Stimulated activated CD4-positive, alpha-beta T cell treated with anti-CD3 and anti-CD28 coated beads, TNF-alpha, amount 100 ng/mL, for 24 hours (primary cell): ENCODE results near the gene KSR1.

Experiments used
- DNase-seq, 3 experiments: peaks; one replicate each; pipeline ENCODE4 v3.0.0-alpha.2; 2020; ENCODE audit warnings: low read depth in 3 of 3

Gene KSR1

DNA sequence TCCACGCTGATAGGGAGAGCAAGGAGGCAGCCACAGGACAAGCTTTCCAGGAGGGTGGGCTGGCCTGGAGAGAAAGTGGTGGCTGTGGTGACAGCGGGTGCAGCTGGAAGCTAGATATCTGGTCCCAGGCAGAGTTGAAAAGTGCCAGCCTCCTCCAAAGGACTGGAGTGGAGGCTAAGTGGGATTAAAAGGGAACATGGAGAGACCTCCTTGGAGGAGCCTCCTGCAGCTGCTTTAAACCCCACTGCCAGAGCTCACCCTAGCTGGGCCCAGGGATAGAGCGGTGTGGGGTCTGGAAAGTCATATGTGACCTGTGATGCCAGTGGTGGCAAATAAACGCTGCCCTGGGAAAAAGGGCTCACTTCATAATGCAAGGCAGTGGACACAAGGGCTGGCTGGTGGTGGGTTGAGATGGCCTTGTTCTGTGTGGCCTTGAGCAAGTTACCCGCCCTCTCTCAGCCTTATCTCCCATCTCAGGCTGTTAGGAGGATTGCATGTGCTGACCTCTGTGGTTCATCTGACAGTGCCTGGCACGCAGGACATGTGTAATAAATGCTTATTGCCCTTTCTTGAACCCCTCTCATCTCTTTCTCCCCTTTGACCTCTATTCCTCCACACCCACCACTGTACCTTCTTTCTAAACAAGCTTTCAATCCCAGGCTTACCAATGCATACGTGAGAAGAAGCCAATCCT lies 113.8 kb downstream of the KSR1 start:
- no peak for DNase-seq

DNA sequence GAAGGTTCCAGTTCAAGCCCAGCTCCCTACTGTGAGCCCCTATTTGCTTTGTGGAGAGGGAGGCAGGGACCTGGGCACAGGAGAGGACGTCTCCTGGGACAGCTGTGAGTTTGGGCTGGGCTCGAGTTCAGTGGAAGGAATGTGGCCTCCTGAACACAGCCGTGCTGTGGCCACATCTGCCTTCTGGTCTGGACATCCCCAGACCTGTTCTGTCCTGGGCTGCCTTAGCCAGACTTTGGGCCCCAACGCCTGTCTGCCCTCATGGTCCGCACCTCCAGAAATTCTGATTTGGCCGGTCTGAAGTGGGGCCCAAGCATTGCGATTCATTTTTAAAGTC lies 114.3 kb downstream of the KSR1 start:
- no peak for DNase-seq

DNA sequence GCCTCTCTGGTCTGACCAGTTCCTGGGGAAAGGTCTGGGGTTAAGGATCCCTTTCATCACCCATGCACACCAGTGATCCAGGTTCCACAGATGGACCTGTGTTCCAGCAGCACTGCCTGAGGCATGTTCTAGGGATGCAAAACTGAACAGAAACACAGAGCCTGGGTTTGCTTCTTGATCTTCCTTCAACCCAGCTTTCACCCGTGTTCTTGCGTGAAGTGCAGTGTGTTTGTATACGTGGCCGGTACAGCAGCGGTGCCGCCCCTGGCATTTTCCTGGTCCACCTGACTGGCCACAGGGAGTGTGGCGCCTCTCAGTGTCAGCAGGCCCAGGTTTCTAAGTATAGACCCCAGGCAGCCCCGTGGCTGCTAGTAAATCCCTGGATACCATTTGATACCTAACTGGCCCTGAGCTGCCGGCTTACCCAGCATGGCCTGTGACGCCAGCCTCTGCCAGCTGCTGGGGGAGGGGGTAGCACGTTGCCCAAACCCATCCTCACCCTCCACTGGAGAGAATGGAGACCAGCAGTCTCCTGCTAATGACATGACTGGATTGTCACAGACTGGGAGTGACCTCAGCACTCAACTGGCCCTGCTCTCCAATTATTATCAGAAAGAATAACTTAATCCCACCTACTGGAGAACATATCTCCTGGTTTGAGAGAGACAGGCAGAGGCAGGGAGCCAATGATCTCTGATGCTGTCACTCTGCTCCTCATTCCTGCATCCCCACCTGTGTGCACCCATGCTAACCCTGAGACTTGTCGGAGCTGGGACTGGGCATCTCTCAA lies 115.5 kb downstream of the KSR1 start:
- DNase-seq = no peak

DNA sequence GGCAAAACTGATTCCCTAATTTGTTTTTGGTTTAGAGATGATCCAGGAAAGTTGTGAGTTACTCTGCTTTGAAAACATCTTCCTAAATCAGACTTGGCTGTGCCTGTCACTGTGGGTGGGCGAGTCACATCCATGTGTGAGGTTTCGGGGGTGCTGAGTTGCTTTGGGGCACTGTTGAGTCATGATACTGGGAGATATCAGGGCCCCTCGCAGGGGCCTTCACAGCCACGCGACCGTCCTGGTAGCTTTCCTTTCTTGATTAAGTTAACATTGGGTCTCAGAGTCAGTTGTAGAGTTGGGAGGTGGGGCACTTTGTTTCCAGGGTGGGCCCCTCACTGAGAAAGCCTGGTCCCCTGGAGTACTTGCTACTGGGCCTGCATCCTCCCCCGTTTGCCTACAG lies 116.4 kb downstream of the KSR1 start:
- peak; percentile 43 to 70 (median 45) for DNase-seq

DNA sequence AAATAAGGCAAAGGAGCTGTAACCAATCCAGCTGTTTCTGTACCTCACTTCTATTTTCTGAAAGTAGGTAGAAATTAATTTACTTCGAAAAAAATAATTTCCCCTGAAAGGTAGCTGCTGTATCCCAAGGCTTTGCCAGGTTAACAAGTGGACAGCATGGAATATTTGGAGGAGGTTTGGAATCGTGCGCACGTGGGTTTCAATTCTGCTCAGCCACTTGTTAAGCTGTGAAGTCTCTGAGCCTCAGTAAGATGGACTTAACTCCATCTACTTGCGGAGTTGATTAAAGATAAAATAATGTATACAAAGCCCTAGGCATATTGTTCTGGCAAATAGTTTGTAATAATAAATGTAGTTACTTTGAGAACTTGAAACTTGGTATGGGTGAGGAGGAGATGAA lies 117.3 kb downstream of the KSR1 start:
- DNase-seq = no peak

DNA sequence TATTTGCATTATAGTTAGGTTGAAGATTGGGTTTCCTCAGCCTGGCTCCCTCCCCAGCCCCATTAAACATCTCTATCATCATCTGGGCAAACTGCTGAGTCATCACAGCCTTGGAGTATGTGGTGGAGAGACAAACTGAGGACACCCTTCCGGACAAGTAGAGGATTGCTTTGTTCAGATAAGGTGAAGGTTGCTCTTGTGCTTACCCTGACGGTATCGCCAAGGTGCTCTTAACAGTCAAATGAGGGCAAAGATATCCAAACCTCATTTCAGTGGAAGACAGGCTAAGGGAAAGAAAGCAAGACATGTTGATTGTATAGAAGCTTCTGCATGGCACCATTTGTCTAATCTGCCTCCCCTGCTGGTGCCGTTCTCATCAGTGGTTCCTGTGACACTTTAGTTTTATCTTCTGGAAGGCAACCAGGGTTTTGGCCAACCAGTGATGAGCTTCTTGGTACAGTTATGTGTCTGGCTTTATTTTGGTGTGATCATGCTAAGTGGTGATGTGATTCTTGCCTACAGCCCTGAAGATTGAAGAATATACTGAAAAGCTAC lies 117.8 kb downstream of the KSR1 start:
- no peak for DNase-seq

DNA sequence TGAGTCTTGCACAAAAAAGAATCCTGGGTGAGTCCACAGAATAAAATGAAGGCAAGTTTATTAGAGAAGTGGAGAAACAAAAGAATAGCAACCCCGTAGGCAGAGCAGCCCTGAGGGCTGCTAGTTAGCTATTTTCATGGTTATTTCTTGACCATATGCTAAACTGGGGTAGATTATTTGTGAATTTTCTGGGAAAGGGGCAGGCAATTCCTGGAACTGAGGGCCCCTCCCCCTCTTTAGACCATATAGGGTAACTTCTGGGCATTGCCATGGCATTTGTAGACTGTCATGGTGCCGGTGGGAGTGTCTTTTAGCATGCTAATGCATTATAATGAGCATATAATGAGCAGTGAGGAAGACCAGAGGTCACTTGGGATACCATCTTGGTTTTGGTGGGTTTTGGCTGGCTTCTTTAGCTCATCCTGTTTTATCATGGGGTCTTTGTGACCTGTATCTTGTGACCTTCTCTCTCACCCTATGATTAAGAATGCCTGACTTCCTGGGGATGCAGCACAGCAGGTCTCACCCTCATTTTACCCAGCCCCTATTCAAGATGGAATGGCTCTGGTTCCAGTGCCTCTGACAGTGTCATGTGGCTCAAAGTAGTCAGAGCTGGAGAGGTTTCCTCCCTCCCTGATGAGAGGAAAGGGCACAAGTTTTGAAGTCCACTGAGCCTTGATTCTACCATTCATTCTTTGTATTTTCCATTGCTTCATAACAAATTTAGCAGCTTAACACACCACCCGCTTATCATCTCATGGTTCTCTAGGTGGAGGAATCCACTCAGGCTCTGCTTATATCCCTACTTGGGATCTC lies 119.1 kb downstream of the KSR1 start:
- no peak for DNase-seq

DNA sequence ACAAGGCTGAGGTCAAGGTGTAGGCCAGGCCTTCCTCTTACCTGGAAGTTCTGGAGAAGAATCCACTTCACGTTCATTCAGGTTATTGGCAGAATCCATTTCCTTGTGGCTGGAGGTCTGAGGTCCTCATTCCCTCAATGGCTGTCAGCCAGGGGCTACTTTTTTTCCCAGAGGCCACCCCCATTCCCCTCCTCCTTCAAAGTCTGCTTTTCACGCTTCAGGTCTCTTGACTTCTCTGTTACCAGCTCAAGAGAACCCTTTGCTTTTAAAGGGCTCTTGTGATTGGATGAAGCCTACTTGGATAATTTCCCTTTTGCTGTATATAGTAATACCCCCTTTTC lies 119.6 kb downstream of the KSR1 start:
- no peak for DNase-seq

DNA sequence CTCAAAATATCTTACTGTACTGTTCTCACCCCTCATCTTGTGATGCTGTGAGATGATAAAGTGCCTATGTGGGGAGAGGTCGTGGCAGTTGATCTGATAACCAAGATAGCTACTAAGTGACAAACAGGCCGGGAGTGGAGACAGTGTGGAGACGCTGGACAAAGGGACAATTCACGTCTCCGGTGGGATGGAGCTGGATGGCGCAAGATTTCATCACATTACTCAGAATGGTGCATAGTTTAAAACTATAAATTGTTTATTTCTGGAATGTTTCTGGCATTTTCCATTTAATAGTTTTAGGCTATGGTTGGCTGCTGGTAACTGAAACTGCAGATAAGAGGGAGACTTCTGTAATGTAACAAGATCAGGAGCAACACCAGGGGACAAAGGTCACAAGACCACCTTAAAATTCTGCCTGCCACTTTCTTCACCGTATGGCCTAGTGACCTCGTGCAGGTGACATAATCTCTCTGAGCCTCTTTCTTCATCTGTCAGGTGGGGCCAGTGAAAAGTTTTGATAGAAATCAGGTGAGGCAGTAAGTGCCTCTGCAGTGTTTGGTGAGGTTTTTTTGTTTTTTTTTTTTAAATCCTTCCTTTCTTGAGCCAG lies 120.3 kb downstream of the KSR1 start:
- DNase-seq = no peak

DNA sequence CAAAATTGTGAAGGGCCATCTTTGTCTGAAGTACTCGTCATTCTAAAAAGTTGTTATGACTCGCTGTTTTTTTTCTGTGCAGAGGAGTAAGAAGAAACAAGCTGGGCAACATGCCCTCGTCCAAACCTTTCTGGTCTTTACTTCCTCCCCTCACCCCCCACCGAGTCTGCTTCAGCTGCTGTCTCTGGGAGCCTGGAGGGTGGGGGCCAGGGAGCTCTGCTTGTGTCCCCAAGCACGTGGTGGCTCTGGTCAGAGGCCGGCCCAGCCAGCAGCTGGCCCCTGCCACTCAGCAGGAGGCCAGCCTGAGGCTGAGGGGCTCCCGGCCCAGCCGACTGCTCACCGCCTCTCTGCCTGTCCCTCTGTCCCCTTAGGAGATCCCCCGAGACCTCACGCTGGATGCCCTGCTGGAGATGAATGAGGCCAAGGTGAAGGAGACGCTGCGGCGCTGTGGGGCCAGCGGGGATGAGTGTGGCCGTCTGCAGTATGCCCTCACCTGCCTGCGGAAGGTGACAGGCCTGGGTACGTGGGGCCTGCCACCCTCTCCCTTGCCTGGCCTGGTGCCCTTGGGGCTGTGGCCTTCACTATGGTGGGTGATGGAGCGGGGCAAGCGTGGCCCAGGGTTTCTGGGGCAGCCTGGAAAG lies 121.0 kb downstream of the KSR1 start:
- no peak for DNase-seq

DNA sequence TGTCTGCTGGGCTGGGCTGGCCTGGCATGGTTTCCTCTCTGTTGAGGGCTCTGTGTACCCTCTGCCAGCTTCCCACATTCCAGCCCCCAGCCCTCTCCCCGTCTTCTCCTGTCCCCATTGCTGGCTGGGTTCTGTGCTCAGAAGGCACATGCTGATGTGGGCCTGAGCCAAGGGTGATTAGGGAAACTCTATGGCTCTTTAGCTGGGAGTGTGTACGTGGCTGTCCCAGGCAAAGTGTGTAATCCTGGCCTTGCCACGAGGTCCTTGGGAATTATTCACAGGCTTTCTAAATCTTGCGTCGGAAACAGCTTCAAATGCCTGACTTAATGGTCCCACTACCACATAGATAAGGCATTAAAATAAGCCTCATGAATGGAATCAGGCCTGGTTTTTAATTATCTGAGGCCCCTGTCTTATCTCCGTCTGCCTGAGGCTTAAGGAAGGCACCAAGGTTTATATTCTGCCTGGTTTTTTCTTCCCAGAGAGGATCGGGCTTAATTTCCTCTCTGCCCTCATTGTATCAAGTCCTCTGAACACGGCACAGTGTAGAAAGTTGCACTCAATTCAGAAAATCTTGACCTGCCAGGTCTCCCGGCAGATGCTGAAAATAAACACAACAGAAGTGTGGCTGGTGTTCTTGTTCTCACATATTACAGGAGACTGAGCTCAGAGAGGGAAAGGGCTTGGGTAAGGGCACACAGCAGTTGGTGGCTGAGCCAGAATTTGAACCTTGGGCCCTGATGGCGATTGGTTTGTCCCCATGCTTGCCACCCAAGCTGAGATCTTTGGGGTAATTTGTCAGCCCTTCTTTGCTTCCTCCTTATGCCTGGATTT lies 121.9 kb downstream of the KSR1 start:
- no peak for DNase-seq

DNA sequence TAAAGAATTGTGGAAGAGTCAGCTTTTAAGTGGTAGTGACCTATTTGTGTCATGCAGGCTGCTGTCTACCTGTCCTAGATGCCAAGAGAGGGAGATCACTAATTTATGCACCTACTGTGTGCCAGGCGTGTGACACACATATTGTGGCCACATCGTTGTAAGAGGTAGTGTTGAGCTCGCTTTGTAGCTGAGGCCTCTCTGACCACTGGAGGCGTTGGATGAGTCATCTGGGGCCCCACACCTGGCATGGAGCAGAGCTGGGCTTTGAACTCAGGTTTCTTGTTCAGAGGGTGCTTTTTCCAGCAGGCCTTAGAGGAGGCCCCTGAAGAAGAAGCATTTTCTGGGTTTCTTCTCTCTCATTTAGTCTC lies 122.5 kb downstream of the KSR1 start:
- peak; percentile 6 to 67 (median 18) for DNase-seq

DNA sequence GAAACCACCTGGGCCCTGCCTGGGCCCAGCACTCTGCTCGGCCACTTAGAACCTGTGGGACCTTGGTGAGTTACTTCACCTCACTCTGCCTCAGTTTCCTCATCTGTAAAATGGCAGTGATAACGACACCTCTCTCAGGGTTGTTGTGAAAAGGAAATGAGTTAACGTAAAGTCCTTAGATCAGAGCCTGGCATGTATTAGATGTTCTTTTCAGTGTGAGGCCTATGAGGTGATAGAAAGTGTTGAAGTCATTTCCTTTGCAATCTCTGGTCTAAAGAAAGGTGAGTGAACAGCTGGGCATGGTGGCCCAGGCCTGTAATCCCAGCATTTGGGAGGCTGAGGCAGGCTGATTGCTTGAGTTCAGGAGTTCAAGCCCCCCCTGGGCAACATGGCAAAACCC lies 123.1 kb downstream of the KSR1 start:
- DNase-seq = no peak

DNA sequence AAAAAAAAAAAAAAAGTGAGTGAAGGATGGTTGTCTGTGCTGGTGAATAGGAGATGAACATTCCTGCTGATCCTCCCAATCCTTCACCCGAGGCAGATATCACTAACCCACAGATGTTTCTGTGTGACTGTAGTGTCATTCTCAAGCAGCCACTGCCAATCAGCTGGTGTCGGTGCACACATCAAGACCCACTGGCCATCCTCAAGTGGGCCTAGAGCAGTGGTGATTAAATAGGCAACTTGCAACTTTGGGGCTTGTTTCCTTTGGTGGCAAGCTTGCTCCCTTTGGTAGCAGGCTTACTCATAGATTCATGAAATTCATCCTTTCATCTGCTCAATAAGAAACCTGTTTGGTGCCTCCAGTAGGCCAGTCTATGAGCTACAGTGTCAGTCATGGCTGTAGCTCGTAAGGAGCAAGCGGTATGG lies 123.7 kb downstream of the KSR1 start:
- no peak for DNase-seq

DNA sequence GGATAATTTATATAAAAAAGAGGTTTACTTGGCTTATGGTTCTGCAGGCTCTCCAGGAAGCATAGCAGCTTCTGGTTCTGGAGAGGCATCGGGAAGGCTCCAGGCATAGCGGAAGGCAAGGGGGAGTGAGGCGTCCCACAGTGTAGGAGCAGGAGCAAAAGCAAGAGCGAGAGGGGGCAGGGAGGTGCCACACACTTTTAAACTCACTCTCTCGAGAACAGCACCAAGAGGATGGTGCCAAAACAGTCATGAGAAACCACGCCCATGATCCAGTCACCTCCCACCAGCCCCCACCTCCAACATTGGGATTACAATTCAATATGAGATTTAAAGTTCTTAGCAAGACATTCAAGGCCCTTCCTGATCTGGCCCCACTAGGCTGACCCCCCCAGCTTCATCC lies 124.8 kb downstream of the KSR1 start:
- DNase-seq = no peak

DNA sequence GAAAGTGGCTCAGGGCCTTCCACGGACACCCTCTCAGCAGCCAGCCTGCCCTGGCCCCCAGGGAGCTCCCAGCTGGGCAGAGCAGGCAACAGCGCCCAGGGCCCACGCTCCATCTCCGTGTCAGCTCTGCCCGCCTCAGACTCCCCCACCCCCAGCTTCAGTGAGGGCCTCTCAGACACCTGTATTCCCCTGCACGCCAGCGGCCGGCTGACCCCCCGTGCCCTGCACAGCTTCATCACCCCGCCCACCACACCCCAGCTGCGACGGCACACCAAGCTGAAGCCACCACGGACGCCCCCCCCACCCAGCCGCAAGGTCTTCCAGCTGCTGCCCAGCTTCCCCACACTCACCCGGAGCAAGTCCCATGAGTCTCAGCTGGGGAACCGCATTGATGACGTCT lies 126.4 kb downstream of the KSR1 start:
- DNase-seq = no peak

DNA sequence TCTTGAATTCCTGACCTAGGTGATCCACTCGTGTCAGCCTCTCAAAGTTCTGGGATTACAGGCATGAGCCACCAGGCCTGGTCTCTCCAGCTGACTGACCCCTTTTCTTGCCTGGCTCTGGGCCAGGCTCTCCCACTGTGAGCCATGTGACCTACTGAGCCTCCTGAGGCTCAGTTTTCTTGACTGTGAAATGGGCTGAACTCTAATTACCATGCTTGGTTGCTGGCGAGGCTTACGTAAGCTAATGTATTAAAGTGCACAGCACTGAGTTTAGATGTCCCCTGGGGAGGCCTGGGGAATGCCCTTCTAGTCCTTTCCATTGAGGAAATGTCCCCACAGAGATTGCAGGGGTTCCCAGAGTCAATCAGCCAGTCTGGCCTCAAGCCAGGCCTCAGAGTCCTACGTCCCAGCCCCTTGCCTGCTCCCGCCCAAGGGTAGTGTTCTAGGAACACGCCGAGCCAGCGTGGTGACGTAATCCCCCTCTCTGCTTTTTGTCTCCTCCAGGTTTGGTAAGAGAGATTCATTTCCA lies 129.0 kb downstream of the KSR1 start:
- DNase-seq = no peak

DNA sequence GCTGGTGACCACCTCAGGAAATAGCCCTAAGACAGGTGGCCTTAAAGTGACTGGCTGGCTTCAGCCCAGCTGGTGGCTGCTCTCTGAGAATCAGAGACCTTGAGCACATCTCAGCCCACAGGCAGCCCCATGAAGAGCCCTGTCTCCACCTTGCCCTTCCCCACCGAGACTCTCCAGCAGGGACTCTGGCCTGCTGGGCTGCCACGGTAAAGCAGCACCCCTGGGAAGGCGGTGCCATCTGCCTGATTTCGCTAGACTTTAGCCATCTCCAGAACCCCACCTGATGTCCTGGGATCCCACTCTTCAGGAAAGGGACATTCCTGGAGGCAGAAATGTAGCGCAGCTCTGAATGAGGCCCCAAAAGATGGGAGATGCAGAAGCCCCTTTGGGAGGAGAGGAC lies 129.5 kb downstream of the KSR1 start:
- no peak for DNase-seq

DNA sequence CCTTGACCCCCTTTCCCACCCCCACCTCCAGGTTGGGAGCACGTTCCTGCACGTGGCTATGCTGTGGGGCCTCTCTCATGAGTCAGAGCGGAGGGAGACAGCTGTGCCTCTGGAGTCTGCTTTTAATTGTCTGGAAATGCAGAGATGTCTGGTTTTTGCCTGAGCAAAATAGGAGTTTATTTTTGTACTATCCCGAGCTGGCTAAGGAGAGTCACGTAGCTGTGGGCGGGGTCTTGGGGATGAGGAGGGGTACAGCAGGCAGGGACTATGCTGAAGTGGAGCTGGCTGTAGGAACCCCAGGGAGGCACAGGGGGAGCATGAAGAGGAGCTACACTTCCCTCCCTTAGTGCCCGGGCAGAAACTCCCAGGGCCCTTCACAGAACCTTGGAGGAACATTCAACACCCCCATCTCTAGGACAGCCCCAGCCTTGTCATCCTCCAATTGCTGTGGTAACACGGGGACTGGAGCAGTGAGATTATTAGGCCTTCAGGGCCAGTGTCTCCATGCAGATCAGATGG lies 130.0 kb downstream of the KSR1 start:
- DNase-seq = no peak

DNA sequence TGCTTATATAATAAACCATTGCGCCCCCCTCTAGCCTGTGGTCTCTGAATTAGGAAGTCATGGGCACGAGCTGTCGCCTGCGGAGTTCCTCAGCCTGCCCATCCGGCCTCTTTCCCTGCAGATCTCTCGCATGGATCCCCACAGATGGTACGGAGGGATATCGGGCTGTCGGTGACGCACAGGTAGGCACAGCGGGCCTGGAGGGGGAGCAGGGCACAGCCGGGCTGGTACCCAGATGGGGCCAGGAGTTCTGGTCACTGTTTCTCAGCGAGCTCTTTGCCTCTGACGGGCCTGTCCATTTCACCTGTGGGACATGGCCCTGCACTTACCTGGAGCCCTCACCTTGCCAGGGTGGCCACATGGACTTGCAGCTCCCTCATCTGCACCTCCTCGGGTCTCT lies 132.1 kb downstream of the KSR1 start:
- DNase-seq = no peak
